WERI-Rb-1 (cell line): ENCODE measurements around the gene HNRNPA1.

Experiments
- DNase-seq: peaks from one replicate; pipeline ENCODE4 v3.0.0-alpha.2; 2020
- H3K27ac ChIP-seq: fragments of 250-450 bp; sonication (Bioruptor Pico); 2 replicates; pipeline ENCODE4 v1.5.1; 2020; ENCODE audit warnings: mild to moderate bottlenecking, moderate library complexity
- H3K27me3 ChIP-seq: fragments of 250-450 bp; sonication (Bioruptor Pico); 2 replicates; pipeline ENCODE4 v1.5.1; 2021; ENCODE audit warnings: mild to moderate bottlenecking, low read depth, moderate library complexity; ENCODE audit not compliant: insufficient read depth, severe bottlenecking
- H3K36me3 ChIP-seq: fragments of 250-450 bp; sonication (Bioruptor Pico); 2 replicates; pipeline ENCODE4 v1.5.1; 2020; ENCODE audit warnings: mild to moderate bottlenecking, moderate library complexity
- H3K4me3 ChIP-seq: 2 replicates; pipeline ENCODE4 v1.5.1; 2011; ENCODE audit warnings: low read depth, mild to moderate bottlenecking, control low read depth, low read length
- H3K9me3 ChIP-seq: fragments of 250-450 bp; sonication (Bioruptor Pico); 2 replicates; pipeline ENCODE4 v1.5.1; 2021; ENCODE audit warnings: mild to moderate bottlenecking, moderate library complexity; ENCODE audit not compliant: severe bottlenecking
- CTCF ChIP-seq: IDR thresholded peaks from 2 replicates; pipeline ENCODE4 v1.5.1; 2011; ENCODE audit warnings: low read depth, mild to moderate bottlenecking, control low read depth, inconsistent platforms, low read length

The HNRNPA1 gene

GRCh38 chr12:54257332-54257731 is 23.2 kb upstream of the HNRNPA1 start:
- no peaks in the 10 kb centered on the region for H3K27me3 ChIP-seq
- DNase-seq = no peak
- no peak overlapping the region for H3K27ac ChIP-seq
- H3K36me3 ChIP-seq = peaks cover 33% of the 10 kb centered on the region
- no peak overlapping the region for H3K4me3 ChIP-seq
- no peak for TF ChIP-seq CTCF
- H3K9me3 ChIP-seq = no peaks in the 10 kb centered on the region

GRCh38 chr12:54258201-54258681 is 22.3 kb upstream of the HNRNPA1 start:
- DNase-seq = no peak
- H3K36me3 ChIP-seq = peaks cover 27% of the 10 kb centered on the region

GRCh38 chr12:54259194-54260011 is 21.1 kb upstream of the HNRNPA1 start:
- Histone ChIP-seq H3K36me3 (peaks cover 22% of the 10 kb centered on the region), H3K27ac (peak overlapping the region; percentile 55), H3K27me3 (no peaks in the 10 kb centered on the region), H3K9me3 (no peaks in the 10 kb centered on the region), H3K4me3 (peak overlapping the region; percentile 23)
- peak; percentile 92 for DNase-seq
- no peak for TF ChIP-seq CTCF

More at GRCh38 chr12:54258201-54258681, 22.3 kb upstream of the HNRNPA1 start:
- H3K27me3 ChIP-seq = no peaks in the 10 kb centered on the region
- no peak for TF ChIP-seq CTCF
- no peak overlapping the region for H3K27ac ChIP-seq
- H3K4me3 ChIP-seq = no peak overlapping the region
- no peaks in the 10 kb centered on the region for H3K9me3 ChIP-seq

GRCh38 chr12:54261815-54262402 is 18.6 kb upstream of the HNRNPA1 start:
- Histone ChIP-seq H3K27me3 (no peaks in the 10 kb centered on the region), H3K4me3 (no peak overlapping the region), H3K36me3 (no peaks in the 10 kb centered on the region), H3K9me3 (no peaks in the 10 kb centered on the region), H3K27ac (no peak overlapping the region)
- no peak for TF ChIP-seq CTCF
- no peak for DNase-seq

GRCh38 chr12:54262403-54262925 is 18.1 kb upstream of the HNRNPA1 start:
- no peaks in the 10 kb centered on the region for H3K36me3 ChIP-seq
- DNase-seq = peak; percentile 65
- TF ChIP-seq CTCF = no peak
- no peak overlapping the region for H3K4me3 ChIP-seq
- H3K27ac ChIP-seq = no peak overlapping the region
- H3K9me3 ChIP-seq = no peaks in the 10 kb centered on the region
- H3K27me3 ChIP-seq = no peaks in the 10 kb centered on the region
